AG08395 (cell line): Measurements from ENCODE around the gene SLC43A3.
"Not testable (repeated sequence)": the region's sequence is repeated elsewhere in the genome, so short reads cannot be mapped to it uniquely, and the experiment has no call there.

ENCODE experiments used
- DNase-seq: peaks from one replicate; pipeline ENCODE4 v3.0.0; 2012; ENCODE audit warnings: mixed read lengths, low spot score

SLC43A3 gene

DNA sequence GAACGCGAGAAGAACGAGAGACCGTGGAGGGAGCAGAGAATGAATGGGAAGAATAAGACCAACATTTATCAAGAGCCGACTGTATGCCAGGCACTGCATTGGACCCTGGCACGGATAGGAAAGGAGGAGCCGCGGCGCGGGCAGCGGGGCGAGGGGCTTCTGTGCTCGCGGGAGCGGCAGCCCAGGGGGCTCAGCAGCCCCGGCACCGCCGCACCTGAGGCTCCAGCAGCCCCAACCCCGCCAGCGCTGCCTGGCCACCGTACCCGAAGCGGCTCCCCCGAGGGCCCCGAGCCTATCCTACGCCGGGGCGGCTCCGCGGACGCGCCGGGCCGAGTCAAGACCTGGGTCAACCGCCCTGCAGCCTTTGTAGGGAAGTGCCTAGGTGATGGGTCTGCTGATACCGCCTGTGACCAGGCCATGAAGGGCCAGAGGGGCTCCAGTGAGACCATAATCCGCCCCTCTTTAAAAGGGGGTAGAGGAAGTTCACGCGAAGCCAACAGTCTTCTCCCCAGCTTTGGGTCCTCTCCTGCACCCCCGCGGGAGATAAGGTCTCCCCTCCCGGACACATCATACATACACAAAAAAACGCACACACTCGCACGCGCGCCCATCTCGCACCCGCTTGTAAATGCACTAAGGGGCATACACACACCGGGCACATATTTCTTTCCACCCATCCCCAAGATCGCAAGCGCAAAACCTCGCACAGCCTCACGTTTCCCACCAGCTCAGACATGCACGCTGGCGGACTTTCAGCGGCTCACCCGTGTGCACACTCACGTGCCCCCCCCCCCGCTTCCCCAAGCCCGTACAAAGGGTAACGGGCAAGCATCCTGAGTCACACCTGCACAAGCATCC, 32.5 kb upstream of the SLC43A3 start:
- DNase-seq: no peak

DNA sequence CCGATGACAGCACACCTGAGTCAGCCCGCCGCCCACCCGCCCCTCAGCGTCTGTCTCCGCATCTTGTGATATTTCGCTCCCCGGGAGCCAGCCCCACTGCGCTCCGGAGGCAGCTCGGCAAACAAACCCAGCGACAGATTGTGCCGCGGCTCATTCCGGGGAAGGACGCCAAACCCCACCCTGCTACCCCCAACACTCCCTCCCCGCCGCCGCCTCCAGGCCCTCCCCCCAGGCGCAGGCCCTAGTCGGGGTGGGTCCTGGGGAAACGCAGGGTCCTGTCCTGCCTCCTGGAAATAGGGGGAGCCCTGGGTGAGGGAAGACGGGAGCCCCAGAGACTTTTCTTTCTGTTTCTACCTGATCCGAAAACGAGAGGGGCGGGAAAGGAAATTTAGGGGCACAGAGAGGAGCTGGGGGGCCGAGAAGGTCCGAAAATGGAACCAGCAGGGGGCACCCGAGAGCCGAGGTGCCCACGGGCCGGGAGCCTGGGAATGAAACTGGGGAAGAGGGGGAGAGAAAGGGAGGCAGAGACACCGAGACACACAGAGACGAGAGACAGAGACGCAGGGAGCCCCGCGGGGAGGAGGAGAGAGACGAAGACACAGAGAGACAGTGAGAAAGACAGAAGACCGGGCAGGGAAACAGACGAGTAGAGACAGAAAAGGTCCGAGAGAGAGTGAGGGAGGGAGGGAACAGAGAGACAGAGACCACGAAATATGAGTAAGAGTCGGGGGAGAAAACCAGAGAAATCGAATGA, 31.7 kb upstream of the SLC43A3 start:
- DNase-seq: peak; percentile 56

DNA sequence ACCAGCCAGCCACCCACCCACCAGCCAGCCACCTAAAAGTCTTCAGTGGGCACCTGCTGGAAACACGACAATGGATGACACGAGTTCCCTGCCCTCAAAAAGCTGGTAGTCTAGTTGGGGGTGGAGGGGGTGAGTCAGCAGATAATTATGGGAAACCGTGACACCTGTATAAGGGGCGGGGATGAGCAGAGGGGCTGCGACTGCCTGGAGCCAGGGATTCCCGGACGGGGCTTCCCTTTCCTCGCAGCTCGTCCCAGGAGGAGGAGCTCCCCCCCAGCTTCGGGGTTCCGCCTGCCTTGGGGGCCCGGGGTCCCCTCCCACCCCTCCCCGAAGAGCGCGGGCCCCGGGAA, 31.1 kb upstream of the SLC43A3 start:
- DNase-seq: no peak

GRCh38 chr11:57457643-57458023, 30.7 kb upstream of the SLC43A3 start:
- DNase-seq: no peak

DNA sequence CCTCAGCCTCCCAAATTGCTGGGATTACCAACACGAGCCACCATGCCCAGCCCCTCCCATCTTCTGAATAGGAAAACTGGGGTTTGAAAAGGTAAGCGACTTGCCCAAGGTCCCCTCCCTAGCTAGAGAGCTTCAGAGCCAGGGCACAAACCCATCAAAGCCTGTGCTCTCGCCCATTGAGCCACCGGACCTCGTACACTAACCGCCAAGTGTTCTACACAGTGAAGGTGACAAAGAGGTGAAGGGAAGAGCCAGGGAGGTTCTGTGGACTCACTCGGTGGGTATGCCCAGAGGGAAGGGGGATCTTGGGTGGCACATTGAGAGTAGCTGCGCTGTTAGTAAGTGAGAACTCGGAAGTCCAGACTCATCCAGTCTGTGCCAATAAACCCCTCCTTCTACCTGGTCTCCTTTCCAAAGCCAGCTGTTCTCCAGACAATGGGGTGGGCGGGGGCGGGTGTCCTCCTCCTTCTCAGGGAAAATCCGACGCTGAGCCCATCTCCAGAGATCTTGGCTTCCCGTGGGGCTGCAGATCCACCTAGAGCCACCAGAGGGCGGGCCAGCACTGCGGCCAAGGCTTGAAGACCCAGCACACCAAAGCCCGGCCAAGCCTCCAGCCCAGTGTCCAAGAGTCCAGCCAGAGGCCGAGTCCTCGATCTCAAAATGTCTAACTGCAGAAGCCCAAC, 30.2 kb upstream of the SLC43A3 start:
- DNase-seq: peak; percentile 89

GRCh38 chr11:57453543-57454177, 26.7 kb upstream of the SLC43A3 start:
- DNase-seq: no peak

DNA sequence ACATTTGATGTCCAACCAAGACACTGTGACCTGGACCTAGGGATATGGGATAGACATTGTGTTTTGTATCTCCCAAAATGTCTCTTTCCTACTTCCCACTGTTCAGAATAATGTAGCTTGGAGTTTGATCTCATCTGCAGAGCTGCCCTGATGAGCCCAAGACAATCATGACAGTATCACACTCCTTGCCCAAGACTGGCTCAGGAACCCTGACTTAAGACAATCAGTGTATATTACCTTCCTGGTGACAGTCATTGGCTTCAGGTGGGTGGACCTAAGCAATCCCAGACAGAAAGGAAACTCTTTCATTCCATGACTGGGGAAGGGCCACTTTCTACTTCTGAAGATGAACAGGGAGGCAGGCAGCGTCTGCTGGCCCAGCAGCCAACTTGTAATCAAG, 19.1 kb upstream of the SLC43A3 start:
- DNase-seq: no peak

DNA sequence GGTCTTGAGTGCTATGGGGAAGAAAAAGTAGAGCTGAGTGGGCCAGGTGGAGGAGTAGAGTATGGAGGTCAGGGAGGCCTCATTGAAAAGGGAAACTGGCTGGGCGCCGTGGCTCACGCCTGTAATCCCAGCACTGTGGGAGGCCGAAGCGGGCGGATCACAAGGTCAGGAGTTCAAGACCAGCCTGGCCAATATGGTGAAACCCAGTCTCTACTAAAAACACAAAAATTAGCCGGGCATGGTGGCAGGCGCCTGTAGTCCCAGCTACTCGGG, 18.1 kb upstream of the SLC43A3 start:
- DNase-seq: not testable (repeated sequence)

DNA sequence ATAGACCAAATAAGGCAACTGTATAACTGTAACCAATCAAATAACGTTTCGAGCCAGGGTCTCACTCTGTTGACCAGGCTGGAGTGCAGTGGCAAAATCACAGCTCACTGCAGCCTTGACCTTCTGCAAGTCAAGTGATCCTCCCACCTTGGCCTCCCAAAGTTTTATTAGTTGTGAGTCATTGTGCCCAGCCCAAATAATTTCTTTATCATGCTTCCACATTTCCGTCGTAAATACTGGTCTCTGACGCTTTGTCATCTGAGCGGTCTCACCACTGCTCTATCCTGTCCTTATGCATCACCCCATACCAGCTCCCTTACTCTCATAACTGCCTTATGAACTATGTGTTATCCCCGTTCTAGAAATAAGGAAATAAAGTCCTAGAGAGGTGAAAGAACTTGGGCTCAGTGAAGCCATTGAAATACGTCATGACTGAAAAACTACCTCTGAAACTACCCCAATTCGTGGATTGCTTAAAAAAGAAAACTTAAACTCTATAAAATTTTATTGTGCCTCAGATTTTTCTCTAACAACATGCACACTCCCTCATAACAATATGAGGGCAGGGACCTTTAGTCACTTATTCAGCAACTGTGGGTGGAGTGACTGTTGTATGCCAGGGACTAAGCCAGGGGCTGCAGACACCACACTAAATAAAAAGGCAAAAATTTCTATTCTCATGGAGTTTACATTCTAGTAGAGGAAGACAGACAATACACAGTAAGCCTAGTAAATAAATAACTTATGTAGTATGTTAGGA, 17.6 kb upstream of the SLC43A3 start:
- no peak for DNase-seq

DNA sequence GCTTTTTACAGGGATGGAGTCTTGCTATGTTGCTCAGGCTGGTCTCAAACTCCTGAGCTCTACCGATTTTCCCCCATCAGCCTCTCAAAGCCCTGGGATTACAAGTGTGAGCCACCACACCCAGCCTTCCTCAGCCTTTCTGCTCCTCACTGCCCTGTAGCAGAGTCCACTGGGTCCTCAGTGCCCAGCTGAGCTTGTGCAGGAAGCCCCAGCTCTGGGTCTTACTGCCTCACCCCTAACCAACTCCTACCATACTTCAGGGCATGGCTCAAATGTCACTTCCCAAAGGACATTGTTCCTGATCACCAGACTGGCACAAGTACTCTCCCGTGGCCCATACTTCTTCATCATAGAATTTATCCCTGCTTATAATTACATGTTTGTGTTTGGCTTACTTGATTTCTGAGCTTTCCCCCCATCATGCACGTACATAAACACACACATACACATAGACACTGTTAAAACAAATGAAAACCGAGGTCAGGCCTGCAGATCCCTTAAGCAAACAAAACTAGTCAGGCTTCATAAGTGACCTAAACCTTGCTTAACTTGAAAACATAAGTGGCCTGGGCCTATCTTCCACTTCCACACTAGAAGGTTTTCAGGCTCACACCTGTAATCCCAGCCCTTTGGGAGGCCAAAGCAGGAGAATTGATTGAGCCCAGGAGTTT, 14.0 kb upstream of the SLC43A3 start:
- no peak for DNase-seq

DNA sequence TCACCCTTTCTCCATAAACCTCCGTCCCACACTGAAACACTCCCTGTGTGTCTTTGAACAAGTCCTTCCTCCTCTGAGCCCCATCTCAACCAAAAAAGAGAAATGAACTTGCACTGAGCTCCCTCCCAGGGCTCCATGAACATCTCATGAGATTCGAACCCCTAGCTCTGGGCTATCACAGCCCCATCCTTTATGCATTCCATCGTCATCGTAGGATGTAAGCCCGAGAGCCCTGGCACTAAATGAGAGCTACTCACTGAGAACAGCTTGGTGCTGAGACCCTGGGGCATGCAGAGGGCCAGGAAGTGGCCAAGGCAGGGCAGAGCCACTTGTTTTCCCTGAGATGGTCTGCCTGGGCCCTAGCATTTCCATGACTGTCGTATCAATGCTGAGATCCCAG, 12.9 kb upstream of the SLC43A3 start:
- DNase-seq: no peak

DNA sequence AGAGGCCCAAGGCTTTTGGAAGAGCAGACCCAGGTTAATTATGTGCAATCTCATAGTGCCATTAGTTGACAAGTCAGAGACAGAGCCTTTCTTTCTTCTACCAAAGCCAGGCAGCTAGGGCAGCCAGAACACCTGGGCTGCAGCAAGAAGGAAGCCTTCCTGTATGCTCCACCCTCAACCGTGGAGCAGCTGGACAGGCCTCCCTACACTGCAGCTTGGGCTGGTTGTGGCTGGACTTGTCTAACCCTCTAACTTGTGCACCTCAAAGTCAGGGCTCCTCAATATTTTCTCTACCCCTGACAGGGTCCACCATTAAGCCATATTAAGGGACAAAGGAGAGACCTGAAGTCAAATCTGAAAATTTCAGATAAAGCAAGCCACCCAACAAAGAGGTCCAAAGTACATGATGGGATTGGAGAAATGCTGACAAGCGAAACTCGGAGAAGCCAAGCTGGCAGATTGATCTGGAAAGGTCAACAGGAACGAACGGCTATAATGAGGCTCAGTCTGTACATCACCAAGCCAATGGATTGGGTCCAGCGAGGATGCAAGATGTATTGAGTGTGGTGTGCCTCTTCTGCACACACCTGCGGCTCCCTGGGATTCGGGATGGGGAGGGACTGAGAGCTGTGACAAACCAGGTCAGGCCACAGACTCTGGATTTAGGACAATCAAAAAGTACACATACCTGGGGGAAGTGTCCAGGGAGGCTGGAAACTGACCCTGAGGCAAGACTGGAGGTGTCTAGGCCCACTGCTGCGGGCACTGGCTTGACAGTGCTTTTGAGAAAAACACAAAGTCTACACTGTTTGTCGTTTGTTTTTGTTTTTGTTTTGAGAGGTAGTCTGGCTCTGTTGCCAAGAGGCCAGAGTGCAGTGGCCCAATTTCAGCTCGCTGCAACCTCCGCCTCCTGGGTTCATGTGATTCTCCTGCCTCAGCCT, 11.7 kb upstream of the SLC43A3 start:
- DNase-seq: no peak

- no peak for DNase-seq
Measured at GRCh38 chr11:57436031-57436430, 9.1 kb upstream of the SLC43A3 start.

GRCh38 chr11:57434640-57435546, 8.0 kb upstream of the SLC43A3 start:
- peak; percentile 92 for DNase-seq

DNA sequence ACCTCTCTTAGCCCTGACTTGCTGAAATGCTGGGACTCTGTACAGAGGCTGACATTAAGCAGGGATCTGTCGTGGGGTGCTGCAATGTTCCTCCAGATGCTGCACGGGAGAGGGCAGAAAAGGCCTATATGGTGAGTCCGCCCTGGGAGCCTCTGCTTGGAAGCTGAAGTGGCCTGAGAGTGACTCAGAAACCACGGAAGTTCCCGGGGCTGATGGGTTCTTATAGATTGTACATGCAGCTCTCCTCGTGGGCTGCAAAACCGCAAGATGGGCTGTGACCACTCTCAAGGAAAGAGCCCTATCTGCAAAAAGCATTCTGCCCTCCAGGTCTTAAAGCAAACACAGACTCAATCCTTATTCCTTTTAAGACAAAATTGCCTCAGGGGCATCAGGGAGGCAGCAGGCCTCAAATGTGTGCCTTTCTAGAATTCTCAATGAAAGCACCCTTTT, 5.8 kb upstream of the SLC43A3 start:
- DNase-seq: peak; percentile 21

GRCh38 chr11:57432149-57432561, 5.2 kb upstream of the SLC43A3 start:
- DNase-seq: no peak

DNA sequence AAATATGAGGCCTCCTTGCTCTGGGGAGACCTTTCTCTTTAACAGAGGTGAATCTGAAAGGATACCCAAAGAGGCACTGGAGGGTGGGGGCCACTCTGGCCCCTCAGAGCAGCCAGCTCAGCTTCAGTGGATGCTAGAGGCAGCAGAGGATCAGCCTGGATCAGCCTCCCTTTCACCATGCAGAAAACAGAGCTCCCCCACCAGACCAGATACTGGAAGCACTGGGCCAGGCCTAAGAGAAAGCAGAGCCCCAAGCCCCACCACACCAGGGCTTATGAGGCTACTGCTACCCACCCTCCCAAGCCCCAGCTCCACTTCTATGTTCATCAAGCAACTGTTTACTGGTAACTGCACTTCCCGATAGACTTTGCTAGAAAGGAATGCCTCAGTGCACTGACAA, 4.0 kb upstream of the SLC43A3 start:
- no peak for DNase-seq

- DNase-seq: no peak
Measured at GRCh38 chr11:57429946-57430345, 3.0 kb upstream of the SLC43A3 start.

DNA sequence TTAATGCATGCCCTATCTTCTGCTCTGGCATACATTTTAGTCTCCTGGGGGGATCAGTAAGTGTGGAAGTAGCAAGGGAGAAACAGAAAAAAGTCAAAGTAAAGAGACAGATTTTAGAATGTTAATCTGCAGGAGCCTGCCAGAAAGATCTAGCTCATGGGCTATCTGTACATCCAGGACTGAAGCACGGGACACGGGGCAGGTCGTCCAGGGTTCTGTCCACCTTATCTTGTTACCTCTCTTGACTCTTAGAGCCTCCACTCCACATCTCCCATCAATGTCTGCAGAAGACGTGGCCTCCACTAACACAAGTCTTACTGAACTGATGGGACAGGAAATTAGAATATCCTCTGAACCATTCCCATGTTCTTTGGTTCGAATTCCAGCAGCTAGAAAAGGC, 1.7 kb upstream of the SLC43A3 start:
- no peak for DNase-seq
